B cell (primary cell): ENCODE data around the gene HAUS7. TPM values are rescaled to one million over a fixed set of nuclear protein-coding genes. Genes with fewer than 3 reads are reported as not detected.

Experiments
- ATAC-seq: fragments of 200-7000 bp; cut with Tn5 transposase; one replicate; pipeline ENCODE4 v1.10.0; 2021; ENCODE audit warnings: low read depth, mild to moderate bottlenecking, moderate number of reproducible peaks, moderate library complexity
- CTCF ChIA-PET: fragments of 350-600 bp; sonication (Branson Sonifier 250); formaldehyde crosslinking; loops from one replicate; lab custom pipeline; 2021; ENCODE audit warnings: antibody characterized with exemption, inconsistent platforms; lab: Charles Lee
- POLR2A ChIA-PET: fragments of 350-600 bp; sonication (Branson Sonifier 250); formaldehyde crosslinking; loops from one replicate; lab custom pipeline; 2021; ENCODE audit warnings: antibody characterized with exemption; lab: Charles Lee
- DNase-seq: peaks from one replicate; pipeline ENCODE4 v3.0.0; 2013
- H2AFZ ChIP-seq: 2 replicates; pipeline ENCODE4 v1.6.1; 2012; ENCODE audit warnings: mild to moderate bottlenecking, low read depth, low read length; ENCODE audit not compliant: insufficient read depth, poor library complexity, severe bottlenecking
- H3K27ac ChIP-seq, 2 donors: 1 replicate in 1 of 2; 2 replicates in 1 of 2; pipeline ENCODE4 v1.5.1; 2012 to 2013; ENCODE audit warnings: low read length in 2 of 2, mild to moderate bottlenecking in 2 of 2, moderate library complexity in 1 of 2
- H3K27me3 ChIP-seq, 4 experiments: fragments of 200-600 bp in 1 of 4; sonication (generic) in 1 of 4; replicated peaks in 1 of 4; 1 replicate in 2 of 4; 2 replicates in 2 of 4; pipeline versions ENCODE4 v1.6.1 to v1.7.0; 2013 to 2016; ENCODE audit warnings: low read length in 3 of 4, mild to moderate bottlenecking in 2 of 4, mixed read lengths in 1 of 4, moderate library complexity in 1 of 4; ENCODE audit not compliant: insufficient read depth in 4 of 4, control insufficient read depth in 3 of 4; ENCODE audit errors: control extremely low read depth in 1 of 4
- H3K36me3 ChIP-seq, 2 experiments: replicated peaks in 1 of 2; 1 replicate in 1 of 2; 2 replicates in 1 of 2; pipeline versions ENCODE4 v1.6.1 to v1.7.1; 2013; ENCODE audit warnings: low read length in 1 of 2; ENCODE audit not compliant: insufficient read depth in 2 of 2, control insufficient read depth in 1 of 2; ENCODE audit errors: control extremely low read depth in 1 of 2, extremely low read depth in 1 of 2
- H3K4me1 ChIP-seq, 2 donors: fragments of 200-600 bp in 1 of 2; sonication (generic) in 1 of 2; 1 replicate in 1 of 2; 2 replicates in 1 of 2; pipeline versions ENCODE4 v1.5.1 to v1.6.1; 2013 to 2017; ENCODE audit warnings: low read length in 2 of 2; ENCODE audit not compliant: control insufficient read depth in 2 of 2, insufficient read depth in 2 of 2
- H3K4me2 ChIP-seq: replicated peaks from 2 replicates; pipeline ENCODE3; 2012; ENCODE audit warnings: mild to moderate bottlenecking, low read depth, low read length; ENCODE audit not compliant: poor library complexity, severe bottlenecking
- H3K4me3 ChIP-seq, 5 experiments: fragments of 200-600 bp in 1 of 5; sonication (generic) in 1 of 5; 1 replicate in 3 of 5; 2 replicates in 2 of 5; pipeline versions ENCODE4 v1.5.1 to v1.7.0; 2011 to 2016; ENCODE audit warnings: low read length in 4 of 5, mild to moderate bottlenecking in 4 of 5, low read depth in 2 of 5, control low read depth in 1 of 5, moderate library complexity in 1 of 5; ENCODE audit not compliant: insufficient read depth in 1 of 5; ENCODE audit errors: control extremely low read depth in 1 of 5, extremely low read depth in 1 of 5
- H3K79me2 ChIP-seq: fragments of 200-600 bp; sonication (generic); one replicate; pipeline ENCODE4 v1.6.0; 2016; ENCODE audit warnings: low read length; ENCODE audit not compliant: control insufficient read depth, insufficient read depth
- H3K9ac ChIP-seq: fragments of 200-600 bp; sonication (generic); 2 replicates; pipeline ENCODE4 v1.6.1; 2017; ENCODE audit warnings: mild to moderate bottlenecking, low read length, moderate library complexity
- H3K9me3 ChIP-seq, 3 donors: one replicate each; pipeline versions ENCODE4 v1.6.1 to v1.7.1; 2013; ENCODE audit warnings: low read length in 2 of 3; ENCODE audit not compliant: control insufficient read depth in 2 of 3, insufficient read depth in 1 of 3; ENCODE audit errors: control extremely low read depth in 1 of 3
- H4K20me1 ChIP-seq: 2 replicates; pipeline ENCODE4 v1.6.0; 2012; ENCODE audit warnings: mild to moderate bottlenecking, low read length; ENCODE audit not compliant: insufficient read depth, control insufficient read depth, poor library complexity, severe bottlenecking
- H3K27ac Mint-ChIP-seq: one replicate; pipeline ENCODE4 v1.8.0; 2021; ENCODE audit warnings: mixed read lengths
- H3K27me3 Mint-ChIP-seq: one replicate; pipeline ENCODE4 v1.8.0; 2021; ENCODE audit warnings: mixed read lengths
- H3K4me1 Mint-ChIP-seq: one replicate; pipeline ENCODE4 v1.8.0; 2021; ENCODE audit warnings: mixed read lengths
- H3K4me3 Mint-ChIP-seq: one replicate; pipeline ENCODE4 v1.8.0; 2021; ENCODE audit warnings: mixed read lengths
- H3K9me3 Mint-ChIP-seq: one replicate; pipeline ENCODE4 v1.8.0; 2022; ENCODE audit warnings: mixed read lengths; ENCODE audit not compliant: insufficient read depth
- EZH2 ChIP-seq: IDR thresholded peaks from 2 replicates; pipeline ENCODE4 v1.6.1; 2012; ENCODE audit warnings: borderline replicate concordance, low read depth, mild to moderate bottlenecking, moderate library complexity, low read length; ENCODE audit not compliant: insufficient read depth, poor library complexity, severe bottlenecking
- WGBS: methylation state at CpG from one replicate; pipeline ENCODE4 v1.1.5; 2013; ENCODE audit warnings: missing lambda C conversion rate; ENCODE audit not compliant: insufficient coverage; 5-methylcytosine and 5-hydroxymethylcytosine counted together
- intact Hi-C: fragments of 100-400 bp; cut with micrococcal nuclease; formaldehyde crosslinking; loops from one replicate; pipeline ENCODE4 v1.10.0; 2022
- polyA plus RNA-seq: library from polyadenylated mRNA; depleted of rRNA; stranded (reverse); fragments of >200 nt; gene quantifications from 2 replicates; pipeline ENCODE4 v1.2.3, GENCODE V29; 2012
- total RNA-seq, 2 donors: library from RNA; stranded (reverse); fragments of 120-200 nt in 1 of 2; gene quantifications; 1 replicate in 1 of 2; 2 replicates in 1 of 2; pipeline versions ENCODE4 v1.2.3 to v1.2.4, GENCODE V29; 2013 to 2022
- TF ChIP-seq, protein P1 (sequence below): fragments of 200-600 bp; IDR thresholded peaks from one replicate; pipeline ENCODE4 v1.8.0; 2022; ENCODE audit warnings: antibody characterized with exemption, mild to moderate bottlenecking

HAUS7 gene
- total and polyA plus RNA-seq, 2 donors (not counting 1 experiment from before 2014, with no cell fraction given) = 25.2 to 26.9 TPM

DNA sequence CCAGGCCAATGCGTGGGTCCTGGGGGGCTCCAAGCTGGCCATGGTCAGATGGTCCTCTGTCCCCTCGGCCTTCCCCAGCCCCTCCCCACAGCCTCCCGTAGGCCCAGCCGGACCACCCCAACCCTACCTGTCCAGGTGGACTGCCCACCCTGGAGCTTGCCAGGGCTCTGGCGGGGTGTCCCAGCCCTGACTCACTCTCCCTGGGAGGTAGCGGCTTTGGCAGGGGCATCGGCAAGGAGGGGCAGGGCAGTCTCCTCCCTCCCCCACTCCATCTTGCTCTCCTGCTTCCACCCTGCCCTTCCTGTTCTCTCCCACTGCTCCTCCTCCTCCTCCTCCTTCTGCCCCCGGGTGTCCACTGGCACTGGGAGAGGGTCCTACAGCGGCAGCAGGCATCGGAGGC lies 31.8 kb upstream of the HAUS7 start:
- Histone ChIP-seq H2AFZ (no peak overlapping the region), H3K9me3 (no peaks in the 10 kb centered on the region), H3K36me3 (no peaks in the 10 kb centered on the region), H4K20me1 (no peaks in the 10 kb centered on the region), H3K27ac (no peak overlapping the region), H3K4me1 (peaks cover 0 to under 1% of the 10 kb centered on the region in 2 donors), H3K27me3 (no peaks in the 10 kb centered on the region), H3K79me2 (no peaks in the 10 kb centered on the region), H3K4me3 (no peak overlapping the region), H3K4me2 (no peak overlapping the region), H3K9ac (no peak overlapping the region)
- intact Hi-C loops = no loop called here
- ChIA-PET CTCF (no interaction called here), POLR2A (no interaction called here)
- TF ChIP-seq, protein P1, sequence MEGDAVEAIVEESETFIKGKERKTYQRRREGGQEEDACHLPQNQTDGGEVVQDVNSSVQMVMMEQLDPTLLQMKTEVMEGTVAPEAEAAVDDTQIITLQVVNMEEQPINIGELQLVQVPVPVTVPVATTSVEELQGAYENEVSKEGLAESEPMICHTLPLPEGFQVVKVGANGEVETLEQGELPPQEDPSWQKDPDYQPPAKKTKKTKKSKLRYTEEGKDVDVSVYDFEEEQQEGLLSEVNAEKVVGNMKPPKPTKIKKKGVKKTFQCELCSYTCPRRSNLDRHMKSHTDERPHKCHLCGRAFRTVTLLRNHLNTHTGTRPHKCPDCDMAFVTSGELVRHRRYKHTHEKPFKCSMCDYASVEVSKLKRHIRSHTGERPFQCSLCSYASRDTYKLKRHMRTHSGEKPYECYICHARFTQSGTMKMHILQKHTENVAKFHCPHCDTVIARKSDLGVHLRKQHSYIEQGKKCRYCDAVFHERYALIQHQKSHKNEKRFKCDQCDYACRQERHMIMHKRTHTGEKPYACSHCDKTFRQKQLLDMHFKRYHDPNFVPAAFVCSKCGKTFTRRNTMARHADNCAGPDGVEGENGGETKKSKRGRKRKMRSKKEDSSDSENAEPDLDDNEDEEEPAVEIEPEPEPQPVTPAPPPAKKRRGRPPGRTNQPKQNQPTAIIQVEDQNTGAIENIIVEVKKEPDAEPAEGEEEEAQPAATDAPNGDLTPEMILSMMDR = no peak
- H3K4me3 Mint-ChIP-seq = no peak overlapping the region
- DNase-seq (no peak), ATAC-seq (no peak)
- no peaks in the 10 kb centered on the region for H3K4me1 Mint-ChIP-seq
- WGBS = 92% methylated on average over 2 of the region's 10 CpGs
- no peaks in the 10 kb centered on the region for H3K27me3 Mint-ChIP-seq
- no peak overlapping the region for H3K27ac Mint-ChIP-seq
- H3K9me3 Mint-ChIP-seq = no peaks in the 10 kb centered on the region

DNA sequence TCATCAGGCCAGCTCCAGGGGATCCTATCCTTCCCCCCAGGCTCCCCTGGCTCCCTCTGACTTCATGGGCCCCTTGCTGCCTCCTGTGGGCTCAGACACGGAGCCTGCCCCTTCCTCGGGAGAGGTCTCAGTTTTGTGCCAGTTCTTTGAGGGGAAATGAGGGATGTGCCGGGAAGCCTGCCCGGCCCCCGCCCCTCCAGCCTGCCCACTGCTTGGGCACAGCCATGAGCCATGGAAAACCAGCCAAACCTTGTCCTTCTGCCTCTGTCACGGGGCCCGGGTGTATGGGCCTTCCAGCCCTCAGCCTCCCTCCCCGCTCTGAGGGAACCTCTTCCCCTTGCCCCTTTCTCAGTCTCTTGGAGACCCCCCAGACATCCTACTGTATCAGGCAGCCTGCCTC lies 31.2 kb upstream of the HAUS7 start:
- intact Hi-C loops = no loop called here
- H3K4me1 ChIP-seq = no peaks in the 10 kb centered on the region
- no peak overlapping the region for H3K4me2 ChIP-seq
- no peak overlapping the region for H3K4me3 ChIP-seq
- H4K20me1 ChIP-seq = no peaks in the 10 kb centered on the region
- no peak overlapping the region for H2AFZ ChIP-seq
- no peak overlapping the region for H3K27ac ChIP-seq
- no peak overlapping the region for H3K27ac Mint-ChIP-seq
- WGBS = 97% methylated on average over 6 of the region's 8 CpGs
- no peaks in the 10 kb centered on the region for H3K79me2 ChIP-seq
- TF ChIP-seq, protein P1 = no peak
- no peak for TF ChIP-seq EZH2
- H3K9ac ChIP-seq = no peak overlapping the region
- H3K27me3 Mint-ChIP-seq = no peaks in the 10 kb centered on the region
- DNase-seq (no peak), ATAC-seq (no peak)
- no peak overlapping the region for H3K4me3 Mint-ChIP-seq
- no peaks in the 10 kb centered on the region for H3K9me3 Mint-ChIP-seq
- no peaks in the 10 kb centered on the region for H3K4me1 Mint-ChIP-seq
- H3K27me3 ChIP-seq = peaks cover 0 to under 1% (median 0%) of the 10 kb centered on the region in 4 experiments
- ChIA-PET CTCF (no interaction called here), POLR2A (no interaction called here)
- no peaks in the 10 kb centered on the region for H3K9me3 ChIP-seq
- H3K36me3 ChIP-seq = no peaks in the 10 kb centered on the region
